Panc1 (cell line): ENCODE data around the gene POU2F1. TPM values are rescaled to one million over a fixed set of nuclear protein-coding genes. Genes with fewer than 3 reads are reported as not detected.

Experiments used
- ATAC-seq: fragments of 200-7000 bp; cut with Tn5 transposase; 2 replicates; pipeline ENCODE4 v1.9.1; 2020; ENCODE audit warnings: mild to moderate bottlenecking, moderate library complexity
- BruUV-seq: library from RNA; stranded (reverse); fragments of 400-500 nt; replicated peaks from 2 replicates; lab custom pipeline; 2021; lab: Mats Ljungman, UMichigan
- CTCF ChIA-PET: fragments of 300-600 bp; sonication (Branson Sonifier 250); formaldehyde crosslinking; loops from one replicate; lab custom pipeline; 2022; ENCODE audit warnings: antibody characterized with exemption; lab: Charles Lee
- POLR2A ChIA-PET: fragments of 300-600 bp; sonication (Branson Sonifier 250); formaldehyde crosslinking; loops from one replicate; lab custom pipeline; 2022; ENCODE audit warnings: antibody characterized with exemption; lab: Charles Lee
- DNase-seq: peaks from one replicate; pipeline ENCODE4 v3.0.0-alpha.2; 2010; ENCODE audit warnings: low read depth, low spot score
- H3K27ac ChIP-seq: 2 replicates; pipeline ENCODE4 v1.5.1; 2011; ENCODE audit warnings: mild to moderate bottlenecking, low read length, inconsistent platforms
- H3K27me3 ChIP-seq: fragments of 200-500 bp; sonication (Bioruptor generic); 2 replicates; pipeline ENCODE4 v1.6.0; 2014; ENCODE audit warnings: low read length, inconsistent platforms; ENCODE audit not compliant: control insufficient read depth, insufficient read depth
- H3K36me3 ChIP-seq: fragments of 200-500 bp; sonication (Bioruptor generic); 2 replicates; pipeline ENCODE4 v1.5.1; 2014; ENCODE audit warnings: inconsistent platforms, mild to moderate bottlenecking, low read length, moderate library complexity; ENCODE audit not compliant: control insufficient read depth, insufficient read depth
- H3K4me1 ChIP-seq: 2 replicates; pipeline ENCODE4 v1.5.1; 2011; ENCODE audit warnings: inconsistent platforms, mild to moderate bottlenecking, low read length, moderate library complexity; ENCODE audit not compliant: control insufficient read depth, insufficient read depth
- H3K4me3 ChIP-seq, 2 experiments: 2 replicates each; pipeline ENCODE4 v1.5.1; 2011 to 2012; ENCODE audit warnings: low read depth in 2 of 2, low read length in 2 of 2, mild to moderate bottlenecking in 2 of 2, inconsistent platforms in 1 of 2, moderate library complexity in 1 of 2
- H3K9me3 ChIP-seq: fragments of 200-500 bp; sonication (Bioruptor generic); 2 replicates; pipeline ENCODE4 v1.5.1; 2014; ENCODE audit warnings: low read depth, mild to moderate bottlenecking, inconsistent platforms, low read length, moderate library complexity; ENCODE audit not compliant: control insufficient read depth, insufficient read depth
- CTCF ChIP-seq: fragments of 450-650 bp; IDR thresholded peaks from 2 replicates; pipeline ENCODE4 v1.5.1; 2017; ENCODE audit warnings: mild to moderate bottlenecking
- POLR2AphosphoS5 ChIP-seq: IDR thresholded peaks from 2 replicates; pipeline ENCODE4 v1.6.1; 2012; ENCODE audit warnings: mild to moderate bottlenecking, low read depth, low read length, moderate library complexity
- REST ChIP-seq, 2 experiments: IDR thresholded peaks; 2 replicates each; pipeline ENCODE4 v1.6.1; 2011 to 2012; ENCODE audit warnings: low read depth in 2 of 2, control low read depth in 1 of 2, low read length in 1 of 2, mild to moderate bottlenecking in 1 of 2, moderate library complexity in 1 of 2; ENCODE audit not compliant: insufficient read depth in 1 of 2
- SIN3A ChIP-seq: IDR thresholded peaks from 2 replicates; pipeline ENCODE4 v1.6.1; 2012; ENCODE audit warnings: low read depth, mild to moderate bottlenecking, low read length, moderate library complexity, borderline replicate concordance; ENCODE audit not compliant: insufficient read depth
- TCF7L2 ChIP-seq: IDR thresholded peaks from 2 replicates; pipeline ENCODE4 v1.6.1; 2011; ENCODE audit warnings: mild to moderate bottlenecking, low read depth, low read length, inconsistent platforms
- in situ Hi-C: cut with HindIII; loops from 2 replicates; pipeline ENCODE4 v1.10.0; 2016; ENCODE audit warnings: low sequenced_read_pairs, low pct_unique_long_range_greater_than_20kb
- intact Hi-C: fragments of 100-400 bp; cut with micrococcal nuclease; formaldehyde crosslinking; loops from one replicate; pipeline ENCODE4 v1.10.0; 2022; ENCODE audit not compliant: unreplicated experiment
- total RNA-seq: library from RNA; stranded (reverse); gene quantifications from one replicate; pipeline ENCODE4 v1.2.1, GENCODE V29; 2021; ENCODE audit not compliant: unreplicated experiment

POU2F1 gene
- total RNA-seq, 1 experiment from 2014 or later: 17.1 TPM

GRCh38 chr1:167209044-167209443, 11.6 kb upstream of the POU2F1 start:
- TF ChIP-seq POLR2AphosphoS5: no peak
- TF ChIP-seq CTCF: no peak
- no peak for TF ChIP-seq SIN3A
- TF ChIP-seq REST (IDR thresholded peaks at IDR 0.05; ENCODE audit: insufficient read depth in 1 of 2, low read depth in 2 of 2, low read length in 1 of 2): no peak
- no peak for TF ChIP-seq TCF7L2
- in situ Hi-C loops (no loop called here), intact Hi-C loops (no loop called here)
- DNase-seq: no peak
- Histone ChIP-seq H3K4me1 (no peaks in the 10 kb centered on the region), H3K4me3 (no peak overlapping the region), H3K27me3 (no peaks in the 10 kb centered on the region), H3K27ac (no peak overlapping the region), H3K9me3 (peaks cover 3% of the 10 kb centered on the region; the same call in 1 of the 2 replicates), H3K36me3 (no peaks in the 10 kb centered on the region)
- BruUV-seq: no TSS peak
- no peak for ATAC-seq
- ChIA-PET POLR2A (no interaction called here), CTCF (no interaction called here)

GRCh38 chr1:167210966-167211674, 9.6 kb upstream of the POU2F1 start:
- POLR2A ChIA-PET: no interaction called here
- CTCF ChIA-PET: interaction anchor here (1.4 kb wide), 1 partner anchor 9 kb away, joined by 9 read pairs; no protein-coding TSS in a partner anchor
- no TSS peak for BruUV-seq
- Histone ChIP-seq H3K27me3 (no peaks in the 10 kb centered on the region), H3K36me3 (no peaks in the 10 kb centered on the region), H3K4me3 (no peak overlapping the region), H3K9me3 (peaks cover 3% of the 10 kb centered on the region; the same call in 1 of the 2 replicates), H3K4me1 (no peaks in the 10 kb centered on the region), H3K27ac (no peak overlapping the region)
- intact Hi-C loops: no loop called here
- DNase-seq (no peak), ATAC-seq (peak; percentile 42; the same call in 1 of the 2 replicates)
- in situ Hi-C loops: no loop called here
- TF ChIP-seq TCF7L2 (no peak), SIN3A (no peak), POLR2AphosphoS5 (no peak), REST (IDR thresholded peaks at IDR 0.05; ENCODE audit: insufficient read depth in 1 of 2, low read depth in 2 of 2, low read length in 1 of 2) (no peak), CTCF (no peak)
